Activated CD8-positive, alpha-beta memory T cell treated with anti-CD3 and anti-CD28 coated beads for 24 hours (primary cell): ENCODE measurements around the gene DPEP2NB.
"Not testable (repeated sequence)": the region's sequence is repeated elsewhere in the genome, so short reads cannot be mapped to it uniquely, and the experiment has no call there.

ENCODE experiments used
- DNase-seq: peaks from one replicate; pipeline ENCODE4 v3.0.0-alpha.2; 2020

The DPEP2NB gene

DNA sequence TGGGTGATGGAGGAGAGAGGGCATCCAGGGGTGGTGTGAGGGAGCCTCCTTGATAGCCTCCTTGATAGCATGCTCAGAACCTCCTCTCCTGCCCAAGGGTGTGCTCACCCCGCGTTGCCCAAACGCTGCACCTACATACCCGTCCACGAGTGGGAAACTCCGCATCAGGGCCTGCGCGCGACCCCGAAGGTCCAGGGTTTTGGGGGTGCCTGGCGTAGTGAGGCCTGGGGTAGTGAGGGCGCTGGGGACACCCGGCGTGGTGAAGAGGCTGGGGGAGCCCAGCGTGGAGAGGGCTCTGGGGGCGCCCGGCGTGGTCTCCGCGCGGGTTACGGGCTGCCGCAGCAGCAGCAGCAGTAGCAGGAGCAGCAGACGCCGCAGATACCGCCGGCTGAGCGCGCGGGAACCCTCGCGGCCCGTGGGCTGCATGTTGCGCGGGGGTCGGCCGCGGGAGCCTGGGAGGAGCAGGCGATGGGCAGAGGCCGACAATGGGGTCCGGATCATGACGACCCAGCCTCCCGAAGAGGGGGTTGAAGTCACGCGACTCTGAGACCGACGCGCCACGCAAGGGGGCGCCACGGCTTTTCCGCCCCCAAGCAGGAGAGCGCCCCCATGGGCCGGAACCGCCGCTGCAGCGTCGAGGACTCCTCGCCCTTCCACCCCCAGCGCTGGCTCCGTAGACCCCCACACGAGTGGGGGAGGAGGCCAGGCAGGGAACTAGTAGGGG, 35.6 kb downstream of the DPEP2NB start, which contains the start of gene DPEP3:
Gene DPEP3 (minus strand): TSS at position 545 of the 724 bp plus-strand sequence. CDS start 119 bp downstream, at position 426.
- no peak for DNase-seq

DNA sequence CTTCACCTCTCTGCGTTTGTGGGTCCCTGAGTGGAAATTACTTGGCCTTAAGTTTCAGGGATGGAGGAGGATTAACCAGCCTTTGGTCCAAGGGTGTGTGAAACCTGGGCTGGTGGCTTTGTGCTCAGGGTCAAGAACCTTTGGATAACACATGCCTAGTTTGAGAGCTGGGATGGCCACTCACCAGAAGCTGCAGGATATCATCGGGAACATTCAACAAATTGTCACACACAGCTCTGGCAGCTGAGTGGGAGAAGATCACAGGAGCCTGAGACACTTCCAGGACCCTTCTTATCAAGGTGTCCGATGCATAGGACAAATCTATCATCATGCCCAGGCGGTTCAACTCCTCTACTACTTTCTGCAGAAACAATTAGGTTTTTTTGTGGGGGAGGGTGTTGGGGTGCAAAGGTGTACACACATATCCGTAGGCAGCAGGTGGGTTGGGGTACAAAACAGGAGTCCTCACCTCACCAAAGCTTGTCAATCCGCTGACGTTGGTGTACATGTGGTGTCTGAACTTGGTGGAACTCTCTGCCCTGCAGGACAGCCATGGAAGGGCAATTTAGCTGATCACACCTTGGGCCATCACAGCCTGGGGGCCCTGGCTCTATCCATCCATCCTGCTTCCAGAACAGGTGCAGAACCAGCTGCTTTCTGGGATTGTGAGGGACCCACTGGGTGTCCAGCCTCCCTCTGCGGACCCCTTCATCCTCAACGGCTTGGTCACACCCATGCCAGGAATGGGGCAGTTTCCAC, 38.1 kb downstream of the DPEP2NB start:
- DNase-seq, result no peak

DNA sequence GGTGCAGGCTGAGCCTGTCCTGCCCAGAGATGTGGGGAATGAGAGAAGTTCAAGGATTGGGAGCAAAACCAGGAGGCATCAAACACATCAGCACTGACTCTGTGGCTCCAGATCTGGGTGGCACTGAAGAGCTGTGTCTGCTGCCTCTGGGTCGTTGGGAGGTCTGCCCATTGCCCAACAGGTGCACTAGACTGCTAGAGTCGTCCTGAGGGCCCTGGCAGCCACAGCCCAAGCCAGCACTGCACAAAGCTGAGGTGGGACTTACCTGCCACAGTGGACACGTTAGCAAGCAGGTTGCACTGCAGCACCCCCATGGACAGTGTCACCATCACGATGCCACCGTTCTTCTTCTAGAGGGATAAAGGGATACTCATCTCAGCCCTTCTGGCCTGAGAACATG, 38.7 kb downstream of the DPEP2NB start:
- no peak for DNase-seq

DNA sequence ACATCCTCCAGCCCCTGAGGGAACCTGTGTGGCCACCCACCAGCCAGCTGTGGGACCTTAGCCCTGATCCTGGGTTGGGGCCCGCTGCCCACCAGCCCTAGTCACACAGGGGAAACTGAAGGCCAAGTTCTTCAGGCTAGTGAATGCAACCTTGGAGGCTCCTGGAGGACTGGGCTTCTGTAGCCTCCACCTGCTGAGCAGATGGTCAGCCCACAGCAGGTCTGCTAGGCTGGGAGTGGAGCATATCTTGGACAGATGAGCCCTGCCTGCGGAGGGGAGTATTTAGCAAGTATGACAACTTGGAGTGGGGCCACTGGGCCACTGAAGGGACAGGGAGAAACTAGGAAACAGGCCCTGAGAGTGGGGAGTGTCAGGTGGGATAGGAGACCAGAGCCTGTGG, 39.5 kb downstream of the DPEP2NB start:
- no peak for DNase-seq

DNA sequence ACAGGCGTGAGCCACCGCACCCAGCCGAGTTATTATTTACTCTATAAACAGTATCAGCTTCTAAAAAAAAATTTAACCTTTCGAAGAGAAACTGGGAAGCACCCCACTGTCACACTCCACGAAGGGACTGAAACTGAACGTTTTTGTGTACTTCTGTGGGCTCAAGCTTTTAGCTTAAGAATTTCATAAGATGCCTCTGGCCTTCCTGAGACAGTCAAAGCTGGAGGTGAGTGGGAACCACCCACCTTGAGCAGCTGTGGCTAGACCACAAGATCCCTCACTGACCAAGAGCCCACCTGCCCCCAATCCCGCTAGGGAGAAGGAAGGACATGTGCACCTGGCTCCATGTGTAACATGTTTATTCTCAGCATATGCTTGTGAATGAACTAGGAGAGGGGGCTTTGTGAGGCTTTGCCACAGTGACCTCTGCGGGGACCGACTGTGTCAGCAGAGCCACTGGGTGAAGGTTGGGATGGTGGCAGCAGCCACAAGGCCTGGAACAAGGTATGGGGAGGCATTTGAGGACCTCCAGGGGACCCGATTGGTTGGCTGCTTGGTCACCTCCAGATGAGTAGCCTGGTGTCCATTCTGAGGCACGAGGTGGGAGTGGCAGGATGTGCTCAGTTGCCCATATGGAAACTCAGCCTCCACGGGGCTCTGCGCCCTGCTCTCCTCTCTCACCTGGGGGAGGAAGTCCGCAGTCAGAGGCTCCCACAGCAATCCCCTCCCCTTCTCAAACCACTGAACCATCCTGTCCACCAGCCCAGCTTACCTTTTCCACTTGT, 40.2 kb downstream of the DPEP2NB start:
- no peak for DNase-seq

DNA sequence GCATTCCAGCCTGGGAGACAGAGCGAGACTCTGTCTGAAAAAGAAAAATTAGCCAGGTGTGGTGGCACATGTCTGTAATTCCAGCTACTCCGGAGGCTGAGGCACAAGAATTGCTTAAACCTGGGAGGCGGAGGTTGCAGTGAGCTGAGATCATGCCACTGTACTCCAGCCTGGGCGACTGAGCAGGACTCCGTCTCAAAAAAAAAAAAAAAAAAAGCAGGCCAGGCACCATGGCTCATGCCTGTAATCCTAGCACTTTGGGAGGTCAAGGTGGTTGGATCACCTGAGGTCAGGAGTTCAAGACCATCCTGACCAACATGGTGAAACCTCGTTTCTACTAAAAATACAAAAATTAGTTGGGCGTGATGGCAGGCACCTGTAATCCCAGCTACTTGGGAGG, 43.4 kb downstream of the DPEP2NB start:
- DNase-seq, result not testable (repeated sequence)

DNA sequence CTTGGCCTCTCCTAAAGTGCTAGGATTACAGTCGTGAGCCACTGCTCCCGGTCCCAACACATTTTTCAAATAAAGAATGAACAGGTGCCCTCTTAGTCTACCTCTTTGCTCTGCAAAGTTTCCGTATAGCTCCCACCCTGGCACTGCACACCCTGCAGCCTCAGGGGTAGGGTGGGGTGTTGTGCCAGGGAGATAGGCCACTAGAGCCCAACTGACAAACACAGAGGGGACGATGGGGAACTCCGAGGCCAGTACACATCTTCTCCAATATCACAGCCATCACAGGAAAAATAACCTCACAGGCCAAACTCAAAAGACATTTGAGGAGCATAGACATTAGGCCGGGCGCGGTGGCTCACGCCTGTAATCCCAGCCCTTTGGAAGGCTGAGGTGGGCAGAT, 44.6 kb downstream of the DPEP2NB start:
- no peak for DNase-seq

DNA sequence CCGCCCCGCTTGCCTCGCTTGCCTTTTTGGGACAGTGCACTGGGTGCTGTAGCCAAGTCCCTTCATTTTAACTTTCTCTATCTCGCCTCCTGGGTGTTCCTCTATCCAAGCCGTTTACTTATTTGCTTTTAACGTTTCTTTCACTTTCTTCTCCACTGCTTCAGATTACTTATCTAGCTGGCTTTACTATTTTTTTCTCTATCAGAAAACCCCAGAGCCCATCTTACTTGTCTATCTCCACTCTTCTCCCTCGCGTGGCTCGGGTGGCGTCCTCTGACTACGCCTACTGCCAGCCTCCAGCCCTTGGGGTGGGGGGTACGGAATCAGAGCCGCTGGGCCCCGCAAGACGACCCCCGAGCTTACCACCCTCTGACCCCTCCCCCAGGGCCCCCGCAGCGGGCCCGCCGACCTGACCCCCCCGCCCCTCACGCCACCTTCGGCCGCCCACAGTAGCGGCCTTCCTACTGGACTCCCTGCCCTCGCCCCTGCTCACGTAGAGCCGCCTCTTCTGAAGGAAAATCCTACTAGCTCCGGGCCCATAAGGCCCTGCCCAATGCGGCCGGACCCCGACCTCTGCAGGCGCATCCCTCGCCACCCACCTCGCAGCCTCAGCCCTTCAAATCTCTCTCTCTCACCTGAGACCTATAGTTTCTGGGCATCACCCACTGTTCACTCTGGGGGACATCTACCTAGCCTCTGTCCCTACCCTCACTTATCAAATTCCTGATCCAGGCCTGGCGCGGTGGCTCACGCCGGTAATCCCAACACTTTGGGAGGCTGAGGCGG, 46.3 kb downstream of the DPEP2NB start:
- DNase-seq, result no peak

DNA sequence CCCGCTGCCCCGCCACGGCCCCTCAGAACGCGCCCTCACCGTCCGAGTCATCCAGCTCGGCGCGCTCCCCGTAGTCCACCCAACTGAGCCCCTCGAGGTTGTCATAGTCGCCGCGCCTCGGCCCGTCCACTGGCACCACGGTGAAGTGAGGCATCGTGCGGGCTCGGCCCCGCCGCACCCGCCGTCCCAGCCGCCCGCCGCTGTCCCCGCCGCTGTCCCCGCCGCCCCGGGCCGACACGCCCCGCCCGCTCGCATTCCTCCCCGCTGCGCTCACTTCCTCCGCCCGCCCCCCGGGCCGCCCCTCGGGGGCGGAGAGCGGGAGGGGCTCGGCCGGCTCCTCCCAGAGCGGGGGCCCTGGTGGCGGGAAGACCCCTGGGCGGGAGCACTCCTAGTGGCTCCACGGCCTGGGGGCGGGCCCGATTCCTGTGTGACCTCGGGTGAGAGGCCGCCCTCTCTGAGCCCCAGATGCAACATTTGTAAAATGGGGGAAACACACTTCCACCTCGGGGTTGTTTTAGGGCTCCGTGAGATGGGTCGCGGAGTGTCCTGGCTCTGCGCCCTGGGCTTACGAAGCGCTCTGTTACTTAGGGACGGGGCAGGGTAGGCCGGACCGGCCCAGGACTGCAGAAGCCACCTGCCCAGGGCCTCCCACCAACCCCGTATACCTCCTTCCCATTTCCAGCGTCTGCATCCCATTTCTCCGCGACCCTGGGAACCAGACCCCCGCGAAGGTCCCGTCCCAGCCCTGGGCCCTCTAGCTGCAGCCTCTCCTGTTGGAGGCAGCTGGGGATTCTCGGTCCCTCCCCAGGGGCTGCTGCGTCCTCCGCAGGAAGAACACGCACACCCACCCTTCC, 47.1 kb downstream of the DPEP2NB start, which contains the start of gene SLC12A4:
Gene SLC12A4 (minus strand): TSS at position 238 of the 854 bp plus-strand sequence. CDS start 84 bp downstream, at position 154.
- DNase-seq, result peak; percentile 96

DNA sequence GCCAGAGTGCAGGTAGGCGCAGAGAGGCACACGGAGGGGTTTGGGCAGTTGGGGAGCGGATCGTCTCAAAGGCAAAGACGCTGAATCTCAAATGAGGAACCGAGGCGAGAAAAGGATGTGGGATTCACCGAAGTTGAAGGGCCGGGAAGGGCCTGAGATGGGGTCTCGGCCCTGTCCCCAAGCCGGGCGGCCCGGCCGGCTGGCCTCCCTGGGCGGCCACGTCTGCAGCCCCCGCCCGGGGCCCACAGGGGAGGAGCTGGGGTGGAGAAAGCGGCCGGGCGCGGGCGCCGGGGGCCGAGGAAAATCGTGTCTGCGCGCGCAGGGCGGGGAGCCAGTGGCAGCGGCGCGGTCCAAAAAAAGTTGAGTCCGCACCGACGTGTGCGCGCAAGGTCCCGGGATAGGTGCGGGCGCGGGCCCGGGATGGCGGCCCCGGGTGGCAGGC, 47.7 kb downstream of the DPEP2NB start:
- peak; percentile 70 for DNase-seq

DNA sequence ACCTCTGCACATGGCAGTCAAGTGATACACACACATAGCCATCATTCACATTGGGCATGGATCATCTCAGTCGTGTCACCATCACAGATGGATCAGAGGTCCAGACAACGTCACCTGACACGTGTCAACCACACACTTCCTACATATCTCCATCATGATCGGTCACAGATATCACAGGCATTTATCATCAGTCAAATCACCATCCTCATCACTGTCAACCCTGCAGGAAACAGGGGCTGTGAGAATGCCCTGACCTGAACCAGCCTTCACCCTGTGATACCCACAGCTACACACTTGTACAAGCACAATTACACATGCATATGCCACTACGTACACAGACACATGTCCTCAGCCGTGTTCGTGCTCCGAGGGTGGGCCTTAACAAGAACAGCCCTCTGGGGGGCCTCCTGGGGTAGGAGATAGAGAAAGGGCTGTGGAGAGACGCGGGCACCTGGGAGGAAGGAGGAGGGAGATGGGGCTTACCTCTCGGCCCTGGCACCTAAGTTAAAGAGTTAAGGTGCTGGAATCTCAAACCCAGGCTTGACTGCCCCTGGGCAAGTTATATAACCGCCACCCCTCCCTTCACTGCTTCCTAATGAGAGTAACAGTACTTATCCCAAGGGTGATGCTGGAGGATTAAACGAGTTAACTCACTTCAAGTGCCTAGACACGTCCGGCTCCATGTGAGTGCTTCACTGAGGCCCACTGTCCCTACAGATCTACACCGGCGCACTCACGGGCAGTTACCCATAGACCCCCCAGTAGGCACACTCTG, 48.3 kb downstream of the DPEP2NB start:
- DNase-seq, result peak; percentile 69

DNA sequence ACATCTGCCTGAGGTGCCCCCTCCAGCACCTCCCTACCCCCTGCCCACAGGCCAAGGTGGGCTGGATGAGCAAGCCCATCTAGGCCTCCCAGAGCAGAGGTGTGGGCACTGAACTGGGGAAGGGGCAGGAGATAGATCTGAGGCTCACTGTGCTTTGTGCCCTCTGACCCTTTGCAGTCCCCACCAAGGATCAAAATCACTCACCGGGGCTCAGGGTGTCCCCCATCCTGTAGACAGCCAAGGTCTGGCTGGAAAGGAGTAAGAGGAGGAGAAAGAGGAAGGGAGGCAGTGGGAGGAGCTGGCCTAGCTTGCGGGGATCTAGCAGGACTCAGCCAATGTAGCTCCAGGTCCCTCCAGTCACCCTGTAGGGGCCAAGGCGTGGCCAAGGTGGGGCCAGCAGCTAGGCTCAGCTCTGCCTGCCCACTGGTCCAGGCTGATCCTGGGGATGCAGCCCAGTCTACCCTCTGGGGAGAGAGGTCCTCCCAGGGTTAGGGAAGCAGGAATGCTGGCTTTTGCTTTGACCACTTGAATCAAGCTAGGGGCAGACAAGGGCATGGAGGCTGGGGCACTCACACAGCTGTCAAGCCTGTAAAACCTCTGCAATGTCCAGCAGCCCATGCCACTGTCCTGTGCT, 49.0 kb downstream of the DPEP2NB start:
- no peak for DNase-seq

DNA sequence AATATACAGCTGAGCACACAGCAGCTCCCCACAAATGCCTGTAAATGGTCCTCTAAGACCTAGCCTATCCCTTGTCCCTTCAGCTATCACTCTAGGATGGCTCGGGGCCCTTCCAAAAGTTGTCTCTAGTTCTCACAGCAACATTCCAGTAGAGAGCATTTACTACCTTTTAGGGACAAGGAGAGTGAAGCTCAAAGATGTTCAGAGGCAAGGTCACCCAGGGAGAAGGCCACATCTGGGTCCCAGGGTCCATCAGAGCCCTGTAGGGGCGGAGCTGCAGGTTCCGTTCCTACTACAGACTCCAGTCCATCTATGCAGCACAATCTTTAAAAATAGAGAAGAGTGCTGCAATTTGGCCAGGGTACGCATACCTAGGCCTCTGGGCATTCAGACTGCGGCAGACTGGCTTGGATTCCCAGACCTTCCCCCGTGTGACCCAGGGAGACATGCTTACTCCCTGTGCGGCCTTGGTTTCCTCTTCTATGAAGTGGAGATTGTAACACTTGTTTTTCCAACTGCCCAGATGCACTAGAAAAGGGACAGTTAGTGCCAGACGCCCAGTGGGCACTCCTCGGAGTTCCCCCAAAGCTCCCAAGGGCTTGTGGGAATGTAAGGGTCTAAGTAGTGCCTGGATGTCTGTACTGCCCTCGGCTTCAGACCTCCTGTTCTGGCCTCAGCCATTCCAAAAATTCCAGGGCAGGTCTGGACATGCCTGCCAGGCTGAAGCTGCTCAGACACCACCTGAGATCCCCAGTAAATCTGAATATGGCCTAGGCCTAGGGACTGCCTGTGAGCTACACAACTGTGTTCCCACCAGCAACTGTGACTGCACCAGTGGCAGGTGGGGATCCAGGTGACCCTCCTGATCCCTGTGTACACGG, 49.8 kb downstream of the DPEP2NB start:
- no peak for DNase-seq

DNA sequence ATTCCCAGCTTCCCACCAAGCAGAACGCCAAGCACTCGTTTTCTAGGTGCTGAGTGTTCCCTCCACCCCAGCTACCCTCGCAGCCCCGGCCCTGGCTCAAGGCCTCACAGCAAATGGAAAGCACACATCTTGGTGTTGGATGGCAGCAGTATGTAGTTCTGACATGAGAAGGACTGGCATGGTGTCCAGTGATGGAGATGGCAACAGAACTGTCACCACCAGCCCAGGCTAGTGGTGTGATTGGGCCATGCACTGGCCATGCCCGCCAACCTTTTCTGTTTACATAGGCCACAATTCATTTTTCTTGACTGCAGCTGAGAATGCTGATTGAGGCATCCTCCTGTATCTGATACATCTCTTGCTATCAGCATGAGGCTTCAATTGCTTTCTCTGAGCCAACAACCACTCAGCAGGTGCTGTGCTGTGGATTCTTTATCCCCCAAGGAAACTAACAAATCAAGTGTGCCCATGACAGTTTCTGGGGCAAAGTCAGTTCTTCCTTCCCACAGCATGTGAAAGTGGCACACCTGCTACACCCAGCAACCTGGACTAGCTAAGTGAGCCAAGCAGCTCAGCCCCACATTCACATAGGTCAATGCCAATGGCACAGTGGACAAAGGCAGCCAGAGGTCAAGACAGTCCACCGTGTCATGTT, 51.1 kb downstream of the DPEP2NB start:
- DNase-seq, result no peak

DNA sequence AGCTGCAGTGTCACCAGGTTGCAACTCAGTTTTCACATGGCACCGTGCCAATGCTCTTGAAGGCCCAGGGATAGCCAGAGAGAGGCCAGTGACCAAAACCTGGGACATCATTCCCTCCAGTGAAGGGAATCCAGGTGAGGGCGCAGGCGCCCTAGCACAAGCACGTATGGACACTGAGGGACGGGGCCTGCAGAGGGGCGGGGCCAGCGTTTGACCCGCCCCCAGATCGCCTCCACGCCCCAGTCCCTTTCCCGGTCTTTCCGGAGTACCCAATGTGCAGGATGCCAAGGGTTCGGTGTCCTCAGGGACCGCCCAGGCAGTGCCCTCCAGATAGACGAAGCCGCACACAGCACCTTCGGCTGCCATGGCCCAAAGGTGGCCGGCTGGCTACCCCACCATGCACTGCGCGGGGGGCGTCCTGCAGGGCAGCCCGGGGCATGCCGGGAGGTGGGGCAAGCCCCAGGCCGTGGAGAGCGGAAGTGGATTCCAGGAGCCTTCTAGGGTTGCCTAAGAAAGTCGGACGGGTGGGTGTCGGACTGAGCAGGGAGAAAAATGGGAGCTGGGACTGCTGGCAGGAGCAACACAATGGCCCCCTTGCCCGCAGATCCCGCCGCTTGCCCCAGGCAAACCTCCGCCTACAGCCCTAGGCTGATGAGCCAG, 51.9 kb downstream of the DPEP2NB start:
- DNase-seq, result no peak
